HCT116 (cell line): ENCODE results near the gene HAAO. TPM values are rescaled to one million over a fixed set of nuclear protein-coding genes. Genes with fewer than 3 reads are reported as not detected.

Experiments
- CTCF ChIP-seq, 3 experiments: fragments of 200-600 bp in 1 of 3; sonication (generic) in 1 of 3; IDR thresholded peaks in 2 of 3; conservative IDR thresholded peaks in 1 of 3; 2 replicates each; pipeline ENCODE4 v1.5.1; 2012 to 2017; ENCODE audit warnings: low read depth in 2 of 3, low read length in 2 of 3, antibody characterized with exemption in 1 of 3, borderline replicate concordance in 1 of 3, control low read depth in 1 of 3, mild to moderate bottlenecking in 1 of 3, mixed read lengths in 1 of 3, mixed run types in 1 of 3, moderate library complexity in 1 of 3; ENCODE audit not compliant: insufficient read depth in 1 of 3
- EGR1 ChIP-seq: IDR thresholded peaks from 2 replicates; pipeline ENCODE4 v1.6.1; 2012; ENCODE audit warnings: low read depth
- REST ChIP-seq: IDR thresholded peaks from 2 replicates; pipeline ENCODE4 v1.6.1; 2012; ENCODE audit warnings: low read depth
- SP1 ChIP-seq: IDR thresholded peaks from 2 replicates; pipeline ENCODE4 v1.6.1; 2012; ENCODE audit warnings: low read depth
- ZBTB33 ChIP-seq: IDR thresholded peaks from 2 replicates; pipeline ENCODE4 v1.6.1; 2011; ENCODE audit warnings: mild to moderate bottlenecking, low read length, moderate library complexity; ENCODE audit not compliant: insufficient replicate concordance; ENCODE audit errors: extremely low read depth
- ZNF274 ChIP-seq: fragments of 200-500 bp; sonication (Bioruptor generic); IDR thresholded peaks from 2 replicates; pipeline ENCODE4 v1.6.1; 2014; ENCODE audit warnings: mild to moderate bottlenecking, low read depth, low read length, inconsistent platforms
- total RNA-seq: library from RNA; stranded (reverse); gene quantifications from one replicate; pipeline ENCODE4 v1.2.1, GENCODE V29; 2021; ENCODE audit not compliant: unreplicated experiment

The HAAO gene
- total RNA-seq, 1 experiment from 2014 or later: not detected

GRCh38 chr2:42808301-42808700, 15.9 kb upstream of the HAAO start (continued):
- TF ChIP-seq REST (no peak), SP1 (no peak), EGR1 (no peak), ZNF274 (no peak), ZBTB33 (no peak), CTCF (IDR thresholded peaks at IDR 0.05 in 2 of 3, conservative IDR thresholded peaks at IDR 0.05 in 1 of 3; ENCODE audit: borderline replicate concordance in 1 of 3, insufficient read depth in 1 of 3, low read depth in 2 of 3, low read length in 2 of 3) (no peak)
